Smooth muscle cell (in vitro differentiated cells): Measurements from ENCODE around the gene PARD3. TPM values are rescaled to one million over a fixed set of nuclear protein-coding genes. Genes with fewer than 3 reads are reported as not detected.

Experiments used
- DNase-seq: peaks from one replicate; lab custom pipeline; 2025; ENCODE audit not compliant: unreplicated experiment; lab: John Stamatoyannopoulos, UW
- H2AFZ ChIP-seq: fragments of 200-600 bp; sonication (generic); 2 replicates; pipeline ENCODE4 v1.6.0; 2016; ENCODE audit warnings: antibody characterized with exemption, low read depth, mild to moderate bottlenecking
- H3F3A ChIP-seq: fragments of 200-600 bp; sonication (generic); 2 replicates; pipeline ENCODE4 v1.6.0; 2017; ENCODE audit warnings: antibody characterized with exemption, low read depth
- H3K27ac ChIP-seq: fragments of 200-600 bp; sonication (generic); 2 replicates; pipeline ENCODE4 v1.5.1; 2016; ENCODE audit warnings: low read depth, mild to moderate bottlenecking
- H3K27me3 ChIP-seq: fragments of 200-600 bp; sonication (generic); 2 replicates; pipeline ENCODE4 v1.6.1; 2016; ENCODE audit warnings: low read depth, mild to moderate bottlenecking
- H3K36me3 ChIP-seq: fragments of 200-600 bp; sonication (generic); 2 replicates; pipeline ENCODE4 v1.5.1; 2016; ENCODE audit warnings: low read depth
- H3K4me1 ChIP-seq: fragments of 200-600 bp; sonication (generic); 2 replicates; pipeline ENCODE4 v1.5.1; 2016; ENCODE audit warnings: low read depth
- H3K4me2 ChIP-seq: fragments of 200-600 bp; sonication (generic); 2 replicates; pipeline ENCODE4 v1.6.0; 2016; ENCODE audit warnings: mild to moderate bottlenecking
- H3K4me3 ChIP-seq: fragments of 200-600 bp; sonication (generic); 2 replicates; pipeline ENCODE4 v1.5.1; 2016; ENCODE audit warnings: mild to moderate bottlenecking
- H3K79me2 ChIP-seq: fragments of 200-600 bp; sonication (generic); 2 replicates; pipeline ENCODE4 v1.6.0; 2016; ENCODE audit warnings: low read depth, mild to moderate bottlenecking
- H3K9ac ChIP-seq: fragments of 200-600 bp; sonication (generic); 2 replicates; pipeline ENCODE4 v1.6.0; 2016; ENCODE audit warnings: low read depth
- H3K9me3 ChIP-seq: fragments of 200-600 bp; sonication (generic); replicated peaks from 2 replicates; pipeline ENCODE4 v1.5.1; 2016; ENCODE audit warnings: low read depth
- H4K20me1 ChIP-seq: fragments of 200-600 bp; sonication (generic); 2 replicates; pipeline ENCODE4 v1.6.0; 2016; ENCODE audit warnings: low read depth
- WGBS: methylation state at CpG from one replicate; pipeline ENCODE4 v1.1.7; 2016; ENCODE audit warnings: low lambda C conversion rate; 5-methylcytosine and 5-hydroxymethylcytosine counted together
- polyA plus RNA-seq: library from polyadenylated mRNA; unstranded; fragments of >200 nt; fragmentation: Nextera tagmentation; extraction: Ambion mirVana; gene quantifications from 2 replicates; pipeline ENCODE4 v1.2.1, GENCODE V29; 2016
- total RNA-seq: library from RNA; depleted of rRNA; stranded (reverse); fragments of >200 nt; gene quantifications from 2 replicates; pipeline ENCODE4 v1.2.3, GENCODE V29; 2014
- TF ChIP-seq, protein P1 (sequence below): fragments of 200-600 bp; sonication (generic); IDR thresholded peaks from 2 replicates; pipeline ENCODE4 v1.5.1; 2017; ENCODE audit warnings: borderline replicate concordance, mild to moderate bottlenecking, antibody characterized with exemption; ENCODE audit not compliant: insufficient read depth, poor library complexity, severe bottlenecking

The PARD3 gene
- total and polyA plus RNA-seq, 2 experiments from 2014 or later, result 17.5 to 26.0 TPM

- H2AFZ ChIP-seq, result no peak overlapping the region
- H3K27me3 ChIP-seq, result no peaks in the 10 kb centered on the region
- WGBS, result 97% methylated on average over 7 of the region's 7 CpGs
- H3K27ac ChIP-seq, result no peak overlapping the region
- no peaks in the 10 kb centered on the region for H4K20me1 ChIP-seq
- peaks cover 9% of the 10 kb centered on the region for H3K4me1 ChIP-seq
- H3F3A ChIP-seq, result peaks cover 12% of the 10 kb centered on the region
- no peaks in the 10 kb centered on the region for H3K36me3 ChIP-seq
- H3K9ac ChIP-seq, result no peak overlapping the region
- TF ChIP-seq, protein P1, sequence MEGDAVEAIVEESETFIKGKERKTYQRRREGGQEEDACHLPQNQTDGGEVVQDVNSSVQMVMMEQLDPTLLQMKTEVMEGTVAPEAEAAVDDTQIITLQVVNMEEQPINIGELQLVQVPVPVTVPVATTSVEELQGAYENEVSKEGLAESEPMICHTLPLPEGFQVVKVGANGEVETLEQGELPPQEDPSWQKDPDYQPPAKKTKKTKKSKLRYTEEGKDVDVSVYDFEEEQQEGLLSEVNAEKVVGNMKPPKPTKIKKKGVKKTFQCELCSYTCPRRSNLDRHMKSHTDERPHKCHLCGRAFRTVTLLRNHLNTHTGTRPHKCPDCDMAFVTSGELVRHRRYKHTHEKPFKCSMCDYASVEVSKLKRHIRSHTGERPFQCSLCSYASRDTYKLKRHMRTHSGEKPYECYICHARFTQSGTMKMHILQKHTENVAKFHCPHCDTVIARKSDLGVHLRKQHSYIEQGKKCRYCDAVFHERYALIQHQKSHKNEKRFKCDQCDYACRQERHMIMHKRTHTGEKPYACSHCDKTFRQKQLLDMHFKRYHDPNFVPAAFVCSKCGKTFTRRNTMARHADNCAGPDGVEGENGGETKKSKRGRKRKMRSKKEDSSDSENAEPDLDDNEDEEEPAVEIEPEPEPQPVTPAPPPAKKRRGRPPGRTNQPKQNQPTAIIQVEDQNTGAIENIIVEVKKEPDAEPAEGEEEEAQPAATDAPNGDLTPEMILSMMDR, result no peak
- no peak overlapping the region for H3K4me2 ChIP-seq
- no peaks in the 10 kb centered on the region for H3K9me3 ChIP-seq
- H3K79me2 ChIP-seq, result no peaks in the 10 kb centered on the region
- no peak overlapping the region for H3K4me3 ChIP-seq
- no peak for DNase-seq
These were observed 708.7 kb downstream of the PARD3 start for GRCh38 chr10:34106356-34106885.

GRCh38 chr10:34104829-34105572 lies 710.1 kb downstream of the PARD3 start:
- Histone ChIP-seq H3K79me2 (no peaks in the 10 kb centered on the region), H3K27me3 (no peaks in the 10 kb centered on the region), H3K9ac (no peak overlapping the region), H2AFZ (peak overlapping the region; percentile 52), H3K4me2 (no peak overlapping the region), H3K4me3 (no peak overlapping the region), H3K36me3 (no peaks in the 10 kb centered on the region), H3K27ac (peak overlapping the region; percentile 93), H4K20me1 (no peaks in the 10 kb centered on the region), H3K9me3 (no peaks in the 10 kb centered on the region), H3F3A (peaks cover 26% of the 10 kb centered on the region), H3K4me1 (peaks cover 9% of the 10 kb centered on the region)
- 42% methylated on average over 16 of the region's 16 CpGs for WGBS
- no peak for DNase-seq
- TF ChIP-seq, protein P1, result no peak

- peaks cover 20% of the 10 kb centered on the region for H3F3A ChIP-seq
- H3K36me3 ChIP-seq, result no peaks in the 10 kb centered on the region
- no peak overlapping the region for H3K4me3 ChIP-seq
- no peaks in the 10 kb centered on the region for H3K27me3 ChIP-seq
- no peaks in the 10 kb centered on the region for H4K20me1 ChIP-seq
- no peaks in the 10 kb centered on the region for H3K9me3 ChIP-seq
- H3K4me1 ChIP-seq, result peaks cover 9% of the 10 kb centered on the region
- peak overlapping the region; percentile 63 for H3K9ac ChIP-seq
- peak overlapping the region; percentile 42 for H2AFZ ChIP-seq
- no peak for DNase-seq
- TF ChIP-seq, protein P1, result no peak
- H3K79me2 ChIP-seq, result no peaks in the 10 kb centered on the region
- H3K27ac ChIP-seq, result peak overlapping the region; percentile 93
- 48% methylated on average over 9 of the region's 9 CpGs for WGBS
- H3K4me2 ChIP-seq, result peak overlapping the region; percentile 68
These were observed 712.1 kb downstream of the PARD3 start for GRCh38 chr10:34102893-34103506.
